Measurements from ENCODE around the gene RAD9A.

RAD9A gene

GRCh38 chr11:67384851-67385366, 6.9 kb upstream of the RAD9A start:
- no peaks in the 10 kb centered on the region for H4K20me1 ChIP-seq (ENCODE audit: insufficient read depth, low read length)
- H3K79me2 ChIP-seq (ENCODE audit: low read length) = peaks cover 3% of the 10 kb centered on the region; the same call in 1 of the 2 replicates
- H3K4me2 ChIP-seq (ENCODE audit: low read depth, low read length) = no peak overlapping the region
- H3K9me3 ChIP-seq (replicated peaks; ENCODE audit: insufficient read depth, low read length) = no peaks in the 10 kb centered on the region
- H3F3A ChIP-seq (ENCODE audit: insufficient read depth, low read length) = 0 out of 2 replicates have a peak, but pooled peaks cover 4% of the 10 kb centered on the region
- no peaks in the 10 kb centered on the region for H3K36me3 ChIP-seq (replicated peaks; ENCODE audit: insufficient read depth, low read length)
- H3K9me2 ChIP-seq (replicated peaks; ENCODE audit: insufficient read depth, low read length) = no peaks in the 10 kb centered on the region
- H3K27ac ChIP-seq (ENCODE audit: low read length) = no peak overlapping the region
- H3K4me1 ChIP-seq (ENCODE audit: low read length) = peaks cover 18% of the 10 kb centered on the region
- no peak for DNase-seq
- TF ChIP-seq CTCF (IDR thresholded peaks at IDR 0.05; ENCODE audit: low read length) (no peak), EZH2phosphoT487 (IDR thresholded peaks at IDR 0.05; ENCODE audit: low read length) (no peak), EZH2 (optimal IDR thresholded peaks at IDR 0.05; ENCODE audit: low read depth, low read length) (no peak)
- H3K9ac ChIP-seq (ENCODE audit: low read length) = no peak overlapping the region
- H3K4me3 ChIP-seq (ENCODE audit: low read length) = no peak overlapping the region
- H3K27me3 ChIP-seq (replicated peaks; ENCODE audit: insufficient read depth, low read length) = peaks cover 6% of the 10 kb centered on the region; the same call in 1 of the 2 replicates
- no peak overlapping the region for H2AFZ ChIP-seq (ENCODE audit: low read length)

- Histone ChIP-seq H3K9me3 (replicated peaks; ENCODE audit: insufficient read depth, low read length) (no peaks in the 10 kb centered on the region), H3K27me3 (replicated peaks; ENCODE audit: insufficient read depth, low read length) (peaks cover 6% of the 10 kb centered on the region; the same call in 1 of the 2 replicates), H3K79me2 (ENCODE audit: low read length) (peaks cover 14% of the 10 kb centered on the region), H3K4me1 (ENCODE audit: low read length) (peaks cover 10% of the 10 kb centered on the region), H2AFZ (ENCODE audit: low read length) (no peak overlapping the region), H3K4me3 (ENCODE audit: low read length) (no peak overlapping the region), H4K20me1 (ENCODE audit: insufficient read depth, low read length) (no peaks in the 10 kb centered on the region), H3F3A (ENCODE audit: insufficient read depth, low read length) (peaks cover 12% of the 10 kb centered on the region; the same call in 1 of the 2 replicates), H3K4me2 (ENCODE audit: low read depth, low read length) (no peak overlapping the region), H3K9ac (ENCODE audit: low read length) (no peak overlapping the region), H3K36me3 (replicated peaks; ENCODE audit: insufficient read depth, low read length) (no peaks in the 10 kb centered on the region), H3K27ac (ENCODE audit: low read length) (no peak overlapping the region), H3K9me2 (replicated peaks; ENCODE audit: insufficient read depth, low read length) (no peaks in the 10 kb centered on the region)
- DNase-seq = no peak
- TF ChIP-seq EZH2phosphoT487 (IDR thresholded peaks at IDR 0.05; ENCODE audit: low read length) (no peak), CTCF (IDR thresholded peaks at IDR 0.05; ENCODE audit: low read length) (no peak), EZH2 (optimal IDR thresholded peaks at IDR 0.05; ENCODE audit: low read depth, low read length) (no peak)
Measured at GRCh38 chr11:67387069-67387468, 4.7 kb upstream of the RAD9A start.

- Histone ChIP-seq H3K4me3 (ENCODE audit: low read length) (no peak overlapping the region), H3K27me3 (replicated peaks; ENCODE audit: insufficient read depth, low read length) (peaks cover 6% of the 10 kb centered on the region; the same call in 1 of the 2 replicates)
- TF ChIP-seq EZH2 (optimal IDR thresholded peaks at IDR 0.05; ENCODE audit: low read depth, low read length) = no peak
- TF ChIP-seq CTCF (IDR thresholded peaks at IDR 0.05; ENCODE audit: low read length) = no peak
- no peak for TF ChIP-seq EZH2phosphoT487 (IDR thresholded peaks at IDR 0.05; ENCODE audit: low read length)
Measured at GRCh38 chr11:67387518-67387917, 4.3 kb upstream of the RAD9A start.

More at GRCh38 chr11:67387518-67387917, 4.3 kb upstream of the RAD9A start:
- Histone ChIP-seq H3F3A (ENCODE audit: insufficient read depth, low read length) (peaks cover 12% of the 10 kb centered on the region; the same call in 1 of the 2 replicates), H3K9me2 (replicated peaks; ENCODE audit: insufficient read depth, low read length) (no peaks in the 10 kb centered on the region), H3K9ac (ENCODE audit: low read length) (no peak overlapping the region), H2AFZ (ENCODE audit: low read length) (no peak overlapping the region), H3K9me3 (replicated peaks; ENCODE audit: insufficient read depth, low read length) (no peaks in the 10 kb centered on the region), H3K36me3 (replicated peaks; ENCODE audit: insufficient read depth, low read length) (no peaks in the 10 kb centered on the region), H4K20me1 (ENCODE audit: insufficient read depth, low read length) (no peaks in the 10 kb centered on the region), H3K4me2 (ENCODE audit: low read depth, low read length) (no peak overlapping the region), H3K79me2 (ENCODE audit: low read length) (peaks cover 19% of the 10 kb centered on the region), H3K4me1 (ENCODE audit: low read length) (peaks cover 6% of the 10 kb centered on the region), H3K27ac (ENCODE audit: low read length) (no peak overlapping the region)
- no peak for DNase-seq
